Rectal smooth muscle tissue (tissue), 1 donor: ENCODE results near the gene AFF2.

Source experiments
- H3K27ac ChIP-seq: one replicate; pipeline ENCODE4 v1.7.0; 2013; ENCODE audit warnings: low read depth, low read length, inconsistent platforms
- H3K27me3 ChIP-seq: one replicate; pipeline ENCODE4 v1.7.0; 2013; ENCODE audit warnings: low read length; ENCODE audit not compliant: control insufficient read depth, insufficient read depth
- H3K36me3 ChIP-seq: one replicate; pipeline ENCODE4 v1.7.0; 2013; ENCODE audit warnings: low read length; ENCODE audit not compliant: control insufficient read depth, insufficient read depth
- H3K4me1 ChIP-seq: one replicate; pipeline ENCODE4 v1.7.0; 2013; ENCODE audit warnings: low read length; ENCODE audit not compliant: control insufficient read depth, insufficient read depth
- H3K4me3 ChIP-seq: one replicate; pipeline ENCODE4 v1.7.0; 2013; ENCODE audit warnings: low read length
- H3K9ac ChIP-seq: one replicate; pipeline ENCODE4 v1.7.0; 2013; ENCODE audit warnings: low read length

The AFF2 gene

GRCh38 chrX:148600581-148600980 lies 100.2 kb downstream of the AFF2 start:
- H3K27me3 ChIP-seq: no peaks in the 10 kb centered on the region
- H3K27ac ChIP-seq: no peak overlapping the region
- H3K4me1 ChIP-seq: no peaks in the 10 kb centered on the region
- H3K4me3 ChIP-seq: no peak overlapping the region
- no peaks in the 10 kb centered on the region for H3K36me3 ChIP-seq
- H3K9ac ChIP-seq: no peak overlapping the region

- Histone ChIP-seq H3K4me1 (no peaks in the 10 kb centered on the region), H3K4me3 (no peak overlapping the region), H3K9ac (no peak overlapping the region), H3K36me3 (no peaks in the 10 kb centered on the region), H3K27ac (no peak overlapping the region), H3K27me3 (no peaks in the 10 kb centered on the region)
These were observed 100.6 kb downstream of the AFF2 start for GRCh38 chrX:148601034-148601433.

- H3K9ac ChIP-seq: no peak overlapping the region
- H3K4me3 ChIP-seq: no peak overlapping the region
- H3K36me3 ChIP-seq: no peaks in the 10 kb centered on the region
- no peaks in the 10 kb centered on the region for H3K4me1 ChIP-seq
- no peaks in the 10 kb centered on the region for H3K27me3 ChIP-seq
- no peak overlapping the region for H3K27ac ChIP-seq
These were observed 109.3 kb downstream of the AFF2 start for GRCh38 chrX:148609515-148610327.

DNA sequence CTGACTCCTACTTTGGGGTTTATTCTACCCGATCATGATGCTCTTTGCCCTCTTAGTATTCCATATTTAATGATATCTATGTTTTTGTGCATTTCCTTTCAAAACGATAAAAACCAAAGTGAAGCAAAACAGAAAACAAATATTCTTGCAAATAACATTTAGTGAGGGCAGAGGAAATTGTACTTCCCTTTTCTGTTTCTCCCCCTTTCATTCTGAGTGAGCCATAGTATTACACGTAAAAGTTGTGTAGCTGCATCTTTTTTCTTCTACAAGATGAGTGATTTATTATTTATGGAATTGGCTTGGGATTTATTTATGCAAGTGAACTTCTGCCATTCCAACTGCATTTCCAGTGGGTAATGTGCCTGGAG lies 109.9 kb downstream of the AFF2 start:
- H3K9ac ChIP-seq: no peak overlapping the region
- H3K27ac ChIP-seq: no peak overlapping the region
- no peaks in the 10 kb centered on the region for H3K36me3 ChIP-seq

GRCh38 chrX:148611993-148612392 lies 111.6 kb downstream of the AFF2 start:
- Histone ChIP-seq H3K4me3 (no peak overlapping the region), H3K36me3 (no peaks in the 10 kb centered on the region), H3K4me1 (no peaks in the 10 kb centered on the region), H3K9ac (no peak overlapping the region), H3K27me3 (no peaks in the 10 kb centered on the region), H3K27ac (no peak overlapping the region)

More for the DNA sequence above, 109.9 kb downstream of the AFF2 start:
- Histone ChIP-seq H3K4me1 (no peaks in the 10 kb centered on the region), H3K27me3 (no peaks in the 10 kb centered on the region), H3K4me3 (no peak overlapping the region)

DNA sequence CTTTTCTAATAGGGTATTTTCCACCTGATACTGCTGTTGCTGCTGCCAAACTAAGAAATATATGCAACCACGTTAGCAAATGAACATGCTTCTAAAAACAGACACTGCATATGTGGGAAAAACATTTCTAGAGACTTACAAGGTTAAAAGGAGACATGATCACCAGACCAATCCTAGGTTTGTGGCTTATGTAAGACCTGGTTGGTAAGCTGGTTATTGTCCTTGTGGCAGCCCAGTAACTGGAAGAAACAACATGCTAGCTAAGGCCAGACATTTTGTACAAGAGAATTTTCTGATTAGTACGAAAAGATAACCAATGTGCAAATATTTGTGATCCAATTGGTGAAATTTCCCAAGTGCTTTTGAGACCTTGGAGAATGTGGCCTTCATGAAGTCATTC lies 112.0 kb downstream of the AFF2 start:
- no peaks in the 10 kb centered on the region for H3K36me3 ChIP-seq
- no peak overlapping the region for H3K4me3 ChIP-seq
- no peaks in the 10 kb centered on the region for H3K27me3 ChIP-seq
- H3K9ac ChIP-seq: no peak overlapping the region
- no peaks in the 10 kb centered on the region for H3K4me1 ChIP-seq
- H3K27ac ChIP-seq: no peak overlapping the region

GRCh38 chrX:148613636-148614035 lies 113.2 kb downstream of the AFF2 start:
- Histone ChIP-seq H3K36me3 (no peaks in the 10 kb centered on the region), H3K4me3 (no peak overlapping the region), H3K4me1 (no peaks in the 10 kb centered on the region), H3K27me3 (no peaks in the 10 kb centered on the region), H3K9ac (no peak overlapping the region), H3K27ac (no peak overlapping the region)

DNA sequence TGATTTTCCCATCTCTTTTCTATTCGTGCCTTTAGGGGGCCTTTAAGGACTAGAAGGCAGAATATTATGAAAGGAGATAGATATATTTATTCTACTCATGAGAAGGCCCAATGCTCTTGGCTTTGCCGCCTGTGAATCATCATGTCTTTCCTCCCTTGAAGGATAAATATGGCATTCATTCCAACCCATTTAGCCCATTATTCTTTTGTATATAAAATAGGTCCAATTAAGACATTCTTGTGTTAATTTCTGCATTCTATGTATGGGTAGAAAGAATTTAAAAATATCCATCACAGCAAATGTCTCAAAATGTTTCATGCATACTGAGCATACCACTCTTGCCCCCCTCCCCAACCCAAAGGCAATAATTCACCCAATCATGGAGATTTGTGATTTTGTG lies 115.1 kb downstream of the AFF2 start:
- H3K27ac ChIP-seq: no peak overlapping the region
- no peaks in the 10 kb centered on the region for H3K27me3 ChIP-seq
- H3K4me1 ChIP-seq: no peaks in the 10 kb centered on the region
- no peak overlapping the region for H3K9ac ChIP-seq
- H3K4me3 ChIP-seq: no peak overlapping the region
- no peaks in the 10 kb centered on the region for H3K36me3 ChIP-seq

GRCh38 chrX:148618470-148619445 lies 118.3 kb downstream of the AFF2 start:
- H3K27me3 ChIP-seq: no peaks in the 10 kb centered on the region
- H3K36me3 ChIP-seq: no peaks in the 10 kb centered on the region
- no peak overlapping the region for H3K27ac ChIP-seq
- no peak overlapping the region for H3K4me3 ChIP-seq
- no peak overlapping the region for H3K9ac ChIP-seq
- no peaks in the 10 kb centered on the region for H3K4me1 ChIP-seq

DNA sequence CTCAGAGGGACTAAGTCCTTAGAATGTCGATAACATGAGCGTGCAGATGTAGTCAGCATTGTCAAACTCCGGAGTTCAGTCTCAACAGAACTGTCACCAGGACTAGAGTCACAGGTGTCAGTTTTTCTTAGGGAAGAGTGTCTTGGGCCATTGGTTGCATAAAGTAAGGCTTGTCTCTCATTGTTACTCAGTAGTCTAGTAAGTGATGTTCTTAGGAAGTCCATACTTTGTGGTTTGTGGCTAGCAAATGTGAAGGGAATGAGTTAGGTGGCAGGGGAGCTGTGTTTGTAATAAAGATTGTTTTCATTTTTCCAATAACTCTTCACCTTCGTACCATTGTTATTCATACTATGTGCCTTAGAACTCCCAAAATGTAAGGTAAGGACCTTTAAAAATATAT lies 119.6 kb downstream of the AFF2 start:
- Histone ChIP-seq H3K4me3 (no peak overlapping the region), H3K9ac (no peak overlapping the region), H3K4me1 (no peaks in the 10 kb centered on the region), H3K36me3 (no peaks in the 10 kb centered on the region), H3K27ac (no peak overlapping the region), H3K27me3 (no peaks in the 10 kb centered on the region)

DNA sequence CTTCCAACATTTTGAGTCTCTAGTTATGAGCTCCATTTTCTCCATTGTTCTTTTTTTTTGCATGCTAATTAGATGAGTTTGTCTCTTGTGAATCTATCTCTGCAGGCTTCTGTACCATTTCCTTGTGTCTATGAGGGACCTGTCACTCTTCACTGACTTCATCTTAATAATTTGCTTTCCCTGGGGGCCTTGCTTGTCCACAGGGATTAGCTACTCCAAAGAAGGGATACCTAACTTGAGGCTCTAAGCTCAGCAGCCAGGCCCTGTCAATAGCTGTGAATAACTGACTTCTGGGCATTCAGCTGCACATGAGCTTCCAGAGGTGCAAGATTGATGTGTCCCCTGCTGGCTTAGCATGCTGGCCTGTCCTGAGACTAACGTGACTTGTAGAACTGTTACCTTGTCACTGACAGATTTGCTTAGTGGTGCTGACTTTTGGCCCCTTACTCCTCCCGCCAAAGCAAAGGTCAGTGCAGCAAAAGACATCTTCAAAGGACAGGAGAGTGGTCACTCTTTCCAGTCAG lies 124.6 kb downstream of the AFF2 start:
- Histone ChIP-seq H3K4me1 (no peaks in the 10 kb centered on the region), H3K4me3 (no peak overlapping the region), H3K27me3 (no peaks in the 10 kb centered on the region), H3K9ac (no peak overlapping the region), H3K36me3 (no peaks in the 10 kb centered on the region), H3K27ac (no peak overlapping the region)

DNA sequence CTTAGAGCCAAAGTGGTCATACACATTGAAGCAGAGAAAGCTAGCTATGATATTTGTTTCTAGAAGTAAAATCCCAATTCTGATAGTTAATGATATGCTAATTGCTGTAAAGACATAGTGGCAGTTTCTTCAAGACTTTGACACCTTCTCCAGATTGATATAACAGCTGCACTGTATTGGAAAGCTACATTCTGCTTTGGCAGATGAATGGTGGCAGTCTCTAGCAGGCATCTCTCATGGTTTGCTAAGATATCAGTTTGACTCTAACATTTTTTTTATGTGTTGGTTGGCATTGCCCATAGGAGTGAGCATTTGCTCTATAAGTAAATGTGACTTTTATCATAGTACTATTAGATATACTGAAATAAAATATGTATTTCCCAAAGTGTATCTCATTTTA lies 128.2 kb downstream of the AFF2 start:
- Histone ChIP-seq H3K27me3 (no peaks in the 10 kb centered on the region), H3K4me3 (no peak overlapping the region), H3K27ac (no peak overlapping the region), H3K36me3 (no peaks in the 10 kb centered on the region), H3K9ac (no peak overlapping the region), H3K4me1 (no peaks in the 10 kb centered on the region)
